Dendritic cell treated with granulocyte-macrophage colony-stimulating factor and Interleukin-4, amounts not matched to agents 40 ng/mL and 50 ng/mL, for 4 days (primary cell): ENCODE data around the gene TNK1.

Experiments
- H3K27ac Mint-ChIP-seq: one replicate; pipeline ENCODE4 v1.8.0; 2022; ENCODE audit warnings: mild to moderate bottlenecking, mixed read lengths
- H3K27me3 Mint-ChIP-seq: one replicate; pipeline ENCODE4 v1.8.0; 2022; ENCODE audit warnings: mild to moderate bottlenecking, mixed read lengths
- H3K36me3 Mint-ChIP-seq: one replicate; pipeline ENCODE4 v1.8.0; 2022; ENCODE audit warnings: low read depth, mixed read lengths
- H3K4me1 Mint-ChIP-seq: one replicate; pipeline ENCODE4 v1.8.0; 2022; ENCODE audit warnings: low read depth, mixed read lengths
- H3K4me3 Mint-ChIP-seq: one replicate; pipeline ENCODE4 v1.8.0; 2022; ENCODE audit warnings: mild to moderate bottlenecking, moderate library complexity, mixed read lengths
- H3K9me3 Mint-ChIP-seq: one replicate; pipeline ENCODE4 v1.8.0; 2022; ENCODE audit warnings: mixed read lengths
- intact Hi-C: fragments of 100-400 bp; cut with micrococcal nuclease; formaldehyde crosslinking; loops from one replicate; pipeline ENCODE4 v1.15.0; 2022

TNK1 gene

GRCh38 chr17:7389924-7390910 lies 9.3 kb downstream of the TNK1 start:
- intact Hi-C loops: no loop called here
- H3K36me3 Mint-ChIP-seq: peaks cover 74% of the 10 kb centered on the region

GRCh38 chr17:7391307-7391706 lies 10.4 kb downstream of the TNK1 start:
- no peak overlapping the region for H3K4me3 Mint-ChIP-seq
- peaks cover 74% of the 10 kb centered on the region for H3K36me3 Mint-ChIP-seq
- H3K9me3 Mint-ChIP-seq: no peaks in the 10 kb centered on the region
- no peaks in the 10 kb centered on the region for H3K27me3 Mint-ChIP-seq
- no peak overlapping the region for H3K27ac Mint-ChIP-seq
- peaks cover 38% of the 10 kb centered on the region for H3K4me1 Mint-ChIP-seq
- intact Hi-C loops: no loop called here

More at GRCh38 chr17:7389924-7390910, 9.3 kb downstream of the TNK1 start:
- peaks cover 32% of the 10 kb centered on the region for H3K4me1 Mint-ChIP-seq
- no peak overlapping the region for H3K4me3 Mint-ChIP-seq
- no peaks in the 10 kb centered on the region for H3K9me3 Mint-ChIP-seq
- H3K27ac Mint-ChIP-seq: no peak overlapping the region
- peaks cover 4% of the 10 kb centered on the region for H3K27me3 Mint-ChIP-seq

- no peak overlapping the region for H3K27ac Mint-ChIP-seq
Observed at GRCh38 chr17:7392696-7393612, 12.1 kb downstream of the TNK1 start.

GRCh38 chr17:7393613-7394451 lies 12.9 kb downstream of the TNK1 start:
- Mint-ChIP-seq H3K4me3 (peak overlapping the region; percentile 95), H3K27ac (peak overlapping the region; percentile 89), H3K36me3 (peaks cover 55% of the 10 kb centered on the region), H3K4me1 (peaks cover 38% of the 10 kb centered on the region), H3K9me3 (no peaks in the 10 kb centered on the region), H3K27me3 (no peaks in the 10 kb centered on the region)
- intact Hi-C loops: loop anchor here (1.0 kb wide), 1 partner anchor 10 kb away; the partner anchor contains the start of gene TMEM256

More at GRCh38 chr17:7392696-7393612, 12.1 kb downstream of the TNK1 start:
- Mint-ChIP-seq H3K4me1 (peaks cover 38% of the 10 kb centered on the region), H3K27me3 (no peaks in the 10 kb centered on the region), H3K9me3 (no peaks in the 10 kb centered on the region), H3K4me3 (peak overlapping the region; percentile 95), H3K36me3 (peaks cover 63% of the 10 kb centered on the region)
- intact Hi-C loops: no loop called here

- Mint-ChIP-seq H3K27ac (peak within 1 kb of the TSS; percentile 89), H3K4me1 (peaks cover 38% of the 10 kb centered on the region), H3K36me3 (peaks cover 47% of the 10 kb centered on the region), H3K4me3 (peak within 1 kb of the TSS; percentile 95), H3K27me3 (no peaks in the 10 kb centered on the region), H3K9me3 (no peaks in the 10 kb centered on the region)
- intact Hi-C loops: loop anchor here (1.0 kb wide), 1 partner anchor 10 kb away; the partner anchor contains the start of gene TMEM256
Observed at GRCh38 chr17:7394452-7395191, 13.7 kb downstream of the TNK1 start, which contains the start of gene PLSCR3. Gene PLSCR3 (minus strand): TSS chr17:7394525. CDS start chr17:7394110, 415 bp downstream.

GRCh38 chr17:7396147-7396546 lies 15.3 kb downstream of the TNK1 start:
- peaks cover 33% of the 10 kb centered on the region for H3K36me3 Mint-ChIP-seq
- no peaks in the 10 kb centered on the region for H3K27me3 Mint-ChIP-seq
- no peak overlapping the region for H3K4me3 Mint-ChIP-seq
- H3K4me1 Mint-ChIP-seq: peaks cover 38% of the 10 kb centered on the region
- intact Hi-C loops: no loop called here
- H3K27ac Mint-ChIP-seq: no peak overlapping the region
- H3K9me3 Mint-ChIP-seq: no peaks in the 10 kb centered on the region

- H3K27ac Mint-ChIP-seq: no peak overlapping the region
- no peaks in the 10 kb centered on the region for H3K9me3 Mint-ChIP-seq
- H3K36me3 Mint-ChIP-seq: peaks cover 16% of the 10 kb centered on the region
- no peak overlapping the region for H3K4me3 Mint-ChIP-seq
- H3K27me3 Mint-ChIP-seq: no peaks in the 10 kb centered on the region
- intact Hi-C loops: no loop called here
- peaks cover 23% of the 10 kb centered on the region for H3K4me1 Mint-ChIP-seq
Observed at GRCh38 chr17:7398612-7399011, 17.7 kb downstream of the TNK1 start.

- intact Hi-C loops: loop anchor here (10.0 kb wide), 1 partner anchor 48 kb away; the partner anchor contains the start of genes KCTD11 and TMEM95
- Mint-ChIP-seq H3K27me3 (peaks cover 28% of the 10 kb centered on the region), H3K27ac (peak overlapping the region; percentile 92), H3K36me3 (peaks cover 10% of the 10 kb centered on the region), H3K4me3 (peak overlapping the region; percentile 84), H3K9me3 (no peaks in the 10 kb centered on the region), H3K4me1 (peaks cover 7% of the 10 kb centered on the region)
Observed at GRCh38 chr17:7403043-7403726, 22.3 kb downstream of the TNK1 start.

GRCh38 chr17:7403727-7403976 lies 22.8 kb downstream of the TNK1 start:
- peak overlapping the region; percentile 92 for H3K27ac Mint-ChIP-seq
- H3K27me3 Mint-ChIP-seq: peaks cover 28% of the 10 kb centered on the region
- peaks cover 7% of the 10 kb centered on the region for H3K4me1 Mint-ChIP-seq
- peaks cover 10% of the 10 kb centered on the region for H3K36me3 Mint-ChIP-seq
- intact Hi-C loops: loop anchor here (10.0 kb wide), 1 partner anchor 49 kb away; the partner anchor contains the start of genes KCTD11 and TMEM95
- no peaks in the 10 kb centered on the region for H3K9me3 Mint-ChIP-seq
- H3K4me3 Mint-ChIP-seq: peak overlapping the region; percentile 84

GRCh38 chr17:7403977-7404736 lies 23.3 kb downstream of the TNK1 start, which contains the start of gene TMEM256:
Gene TMEM256 (minus strand): TSS chr17:7404097. CDS start chr17:7404084, 13 bp downstream.
- H3K4me3 Mint-ChIP-seq: peak within 1 kb of the TSS; percentile 84
- H3K9me3 Mint-ChIP-seq: no peaks in the 10 kb centered on the region
- intact Hi-C loops: loop anchor here (1.0 to 10.0 kb wide), 3 partner anchors 10 to 49 kb away; partner anchors contain the start of genes KCTD11, PLSCR3, TMEM102 and TMEM95
- H3K36me3 Mint-ChIP-seq: peaks cover 10% of the 10 kb centered on the region
- peaks cover 32% of the 10 kb centered on the region for H3K27me3 Mint-ChIP-seq
- H3K27ac Mint-ChIP-seq: peak within 1 kb of the TSS; percentile 92
- peaks cover 7% of the 10 kb centered on the region for H3K4me1 Mint-ChIP-seq

GRCh38 chr17:7404737-7405349 lies 24.0 kb downstream of the TNK1 start:
- Mint-ChIP-seq H3K4me1 (peaks cover 7% of the 10 kb centered on the region), H3K4me3 (peak overlapping the region; percentile 84), H3K36me3 (peaks cover 10% of the 10 kb centered on the region), H3K9me3 (no peaks in the 10 kb centered on the region), H3K27me3 (peaks cover 39% of the 10 kb centered on the region), H3K27ac (peak overlapping the region; percentile 92)
- intact Hi-C loops: loop anchor here (1.0 to 10.0 kb wide), 3 partner anchors 11 to 50 kb away; partner anchors contain the start of genes KCTD11, PLSCR3, TMEM102 and TMEM95
